Heart left ventricle (tissue), 16 donors: Measurements from ENCODE around the gene EN1. TPM values are rescaled to one million over a fixed set of nuclear protein-coding genes. Genes with fewer than 3 reads are reported as not detected.

ENCODE experiments used
- ATAC-seq, 4 donors: fragments of 200-7000 bp; cut with Tn5 transposase; one replicate each; pipeline ENCODE4 v1.9.1; 2020 to 2022; ENCODE audit warnings: moderate library complexity in 4 of 4, mild to moderate bottlenecking in 3 of 4, moderate number of reproducible peaks in 1 of 4
- DNase-seq, 5 donors: peaks; one replicate each; pipeline ENCODE4 v3.0.0-alpha.2; 2020
- H3K27ac ChIP-seq, 12 donors: fragments of 200-600 bp; sonication (generic) in 4 of 12; one replicate each; pipeline versions ENCODE4 v1.5.0 to v1.8.0; 2016 to 2022; ENCODE audit warnings: mild to moderate bottlenecking in 2 of 12
- H3K27me3 ChIP-seq, 9 donors: fragments of 200-600 bp; sonication (generic) in 2 of 9; one replicate each; pipeline versions ENCODE4 v1.5.1 to v1.8.0; 2016 to 2022; ENCODE audit warnings: mild to moderate bottlenecking in 3 of 9
- H3K36me3 ChIP-seq, 9 donors: fragments of 200-600 bp; sonication (generic) in 2 of 9; one replicate each; pipeline versions ENCODE4 v1.5.0 to v1.8.0; 2018 to 2022; ENCODE audit warnings: mild to moderate bottlenecking in 2 of 9
- H3K4me1 ChIP-seq, 12 donors: fragments of 200-600 bp; sonication (generic) in 4 of 12; one replicate each; pipeline versions ENCODE4 v1.5.0 to v1.8.0; 2016 to 2022; ENCODE audit warnings: mild to moderate bottlenecking in 3 of 12
- H3K4me3 ChIP-seq, 12 donors: fragments of 200-600 bp; sonication (generic) in 4 of 12; one replicate each; pipeline versions ENCODE4 v1.5.0 to v1.8.0; 2017 to 2022; ENCODE audit warnings: mild to moderate bottlenecking in 9 of 12, moderate library complexity in 4 of 12
- H3K9me3 ChIP-seq, 12 donors: fragments of 200-600 bp; sonication (generic) in 4 of 12; one replicate each; pipeline versions ENCODE4 v1.5.0 to v1.8.0; 2016 to 2022; ENCODE audit warnings: mild to moderate bottlenecking in 1 of 12
- CTCF ChIP-seq, 12 donors: fragments of 200-600 bp; sonication (generic) in 4 of 12; IDR thresholded peaks; one replicate each; pipeline versions ENCODE4 v1.5.0 to v1.8.0; 2018 to 2022; ENCODE audit warnings: antibody characterized with exemption in 12 of 12, mild to moderate bottlenecking in 5 of 12
- POLR2A ChIP-seq, 2 donors: fragments of 450-650 bp; IDR thresholded peaks; one replicate each; pipeline ENCODE4 v1.6.1; 2017; ENCODE audit warnings: antibody characterized with exemption in 2 of 2, mild to moderate bottlenecking in 2 of 2, moderate library complexity in 2 of 2
- WGBS, 4 donors: extraction: QIAGEN DNeasy Blood & Tissue Kit in 2 of 4; methylation state at CpG; one replicate each; pipeline versions ENCODE4 v1.1.5 to v1.1.7; 2013 to 2018; 5-methylcytosine and 5-hydroxymethylcytosine counted together
- intact Hi-C, 10 donors: fragments of 100-400 bp; cut with DNase I; formaldehyde crosslinking; loops; one replicate each; pipeline versions ENCODE4 v1.11.1 to v1.14.2; 2022
- polyA plus RNA-seq, 2 donors: library from polyadenylated mRNA; stranded (reverse); fragments of 200-250 nt; gene quantifications; one replicate each; pipeline ENCODE4 v1.2.3, GENCODE V29; 2013
- total RNA-seq, 9 donors: library from RNA; depleted of rRNA in 2 of 9; stranded (reverse); fragments of >200 nt in 2 of 9; fragmentation: NEBNext Ultra II Directional in 3 of 9; extraction: Animal tissue kit (Norgen Biotek cat#: 25700) in 3 of 9; gene quantifications; one replicate each; pipeline versions ENCODE4 v1.1.0 to v1.2.4, GENCODE V29; 2016 to 2023
- donor health status: ischemic (EF 13 %, LVEDD 7.1; RV severe dilation, severe dysfunction).
- donor health status: healthy with polysubstance abuse.
- donor health status: DM: no; HTN: yes; CAD: no.
- donor health status: DM: no; HTN: no; CAD: no.
- donor health status: ischemic (EF 25% LVEDD 6.9; RV normal size, moderate dysfunction).
- donor health status: ischemic (EF 25% LVEDD 5.7; RV mildly dilated, moderate dysfunction).
- donor health status: healthy.
- donor health status: DM: yes; HTN: yes; CAD: no.
- donor health status: ischemic (EF 35%, LVEDD 5.7; RV mildly dilated, moderate dysfunction).
- donor health status: nonischemic (EF 11% LVEDD 7.7; RV severe dilation, severe dysfunction).
- donor health status: DM: yes; HTN: yes; CAD: no.
- donor health status: PGD.
- donor health status: ischemic (EF 29% LVEDD 5.4; RV normal size, mild dysfunction).
- donor health status: nonischemic (EF 23%, LVEDD 6.1; RV moderate dilation, normal function).

The EN1 gene
- total and polyA plus RNA-seq, 11 donors: 0.27 TPM; not detected in 10

GRCh38 chr2:118856330-118856977, 9.0 kb upstream of the EN1 start:
- Histone ChIP-seq H3K27me3 (peaks cover 74 to 100% (median 100%) of the 10 kb centered on the region in 9 donors), H3K27ac (no peak overlapping the region), H3K9me3 (no peaks in the 10 kb centered on the region), H3K36me3 (no peaks in the 10 kb centered on the region), H3K4me3 (no peak overlapping the region), H3K4me1 (peaks cover 0 to 56% (median 10%) of the 10 kb centered on the region in 12 donors)
- no peak for ATAC-seq
- TF ChIP-seq POLR2A (IDR thresholded peaks at IDR 0.05) (no peak), CTCF (IDR thresholded peaks at IDR 0.05) (no peak)
- intact Hi-C loops: loop anchor here in 9 of 10 donors (5.0 to 10.0 kb wide), 5 partner anchors 482 to 809 kb away; no protein-coding TSS in a partner anchor
- DNase-seq: no peak
- 5 to 7% (median 5%) methylated on average over 19 to 25 of the region's 25 CpGs for WGBS, 4 donors

GRCh38 chr2:118855451-118856279, 8.2 kb upstream of the EN1 start:
- ATAC-seq: peak; percentile 76 to 95 (median 86)
- WGBS, 4 donors: 1 to 2% (median 2%) methylated on average over 49 to 69 of the region's 69 CpGs
- Histone ChIP-seq H3K9me3 (no peaks in the 10 kb centered on the region), H3K36me3 (no peaks in the 10 kb centered on the region), H3K4me1 (peaks cover 0 to 56% (median 10%) of the 10 kb centered on the region in 12 donors), H3K27ac (no peak overlapping the region), H3K27me3 (peaks cover 78 to 100% (median 98%) of the 10 kb centered on the region in 9 donors), H3K4me3 (peak overlapping the region in 11 of 12 donors; percentile 4 to 43 (median 29))
- DNase-seq: peak; percentile 68 to 87 (median 73)
- intact Hi-C loops: loop anchor here in 9 of 10 donors (1.0 to 10.0 kb wide), 8 partner anchors 481 to 811 kb away; no protein-coding TSS in a partner anchor
- TF ChIP-seq POLR2A (IDR thresholded peaks at IDR 0.05): no peak
- TF ChIP-seq CTCF (IDR thresholded peaks at IDR 0.05): peak; percentile 88 to 99 (median 96)

- peaks cover 80 to 100% (median 98%) of the 10 kb centered on the region in 9 donors for H3K27me3 ChIP-seq
- no peaks in the 10 kb centered on the region for H3K36me3 ChIP-seq
- no peaks in the 10 kb centered on the region for H3K9me3 ChIP-seq
- DNase-seq (no peak), ATAC-seq (no peak)
- H3K27ac ChIP-seq: no peak overlapping the region
- intact Hi-C loops: loop anchor here (1.0 to 10.0 kb wide), 8 partner anchors 480 to 810 kb away; no protein-coding TSS in a partner anchor
- no peak for TF ChIP-seq POLR2A (IDR thresholded peaks at IDR 0.05)
- TF ChIP-seq CTCF (IDR thresholded peaks at IDR 0.05): no peak
- 3 to 4% (median 3%) methylated on average over 19 to 33 of the region's 33 CpGs for WGBS, 4 donors
- peak overlapping the region in 1 of 12 donors; percentile 29 for H3K4me3 ChIP-seq
- H3K4me1 ChIP-seq: peaks cover 0 to 56% (median 10%) of the 10 kb centered on the region in 12 donors
Measured at GRCh38 chr2:118854507-118855345, 7.3 kb upstream of the EN1 start.
